Stomach (tissue), 4 donors: ENCODE data around the gene SPTSSB.

Experiments
- CTCF ChIP-seq, 7 experiments: fragments of 450-650 bp in 4 of 7; fragments of 200-600 bp in 3 of 7; sonication (generic) in 3 of 7; IDR thresholded peaks; one replicate each; pipeline ENCODE4 v1.5.1; 2016 to 2019; ENCODE audit warnings: antibody characterized with exemption in 7 of 7, control low read depth in 2 of 7, mild to moderate bottlenecking in 1 of 7
- POLR2A ChIP-seq, 4 donors: fragments of 450-650 bp; IDR thresholded peaks; one replicate each; pipeline ENCODE4 v1.6.1; 2016; ENCODE audit warnings: antibody characterized with exemption in 4 of 4, control low read depth in 2 of 4, mild to moderate bottlenecking in 1 of 4, moderate library complexity in 1 of 4
- POLR2AphosphoS5 ChIP-seq, 3 donors: sonication (generic); formaldehyde crosslinking; IDR thresholded peaks; one replicate each; pipeline ENCODE4 v1.6.1; 2016; ENCODE audit warnings: antibody characterized with exemption in 3 of 3

- TF ChIP-seq CTCF (IDR thresholded peaks at IDR 0.05), result no peak
- TF ChIP-seq POLR2A (IDR thresholded peaks at IDR 0.05), result no peak
- TF ChIP-seq POLR2AphosphoS5 (IDR thresholded peaks at IDR 0.05), result no peak
Measured at GRCh38 chr3:161349529-161350312, 21.6 kb downstream of the SPTSSB start.
